SKM-1 (cell line): ENCODE measurements around the gene DLG2.

ENCODE experiments used
- DNase-seq: peaks from one replicate; lab custom pipeline; 2025; ENCODE audit not compliant: unreplicated experiment; lab: John Stamatoyannopoulos, UW

Gene DLG2

DNA sequence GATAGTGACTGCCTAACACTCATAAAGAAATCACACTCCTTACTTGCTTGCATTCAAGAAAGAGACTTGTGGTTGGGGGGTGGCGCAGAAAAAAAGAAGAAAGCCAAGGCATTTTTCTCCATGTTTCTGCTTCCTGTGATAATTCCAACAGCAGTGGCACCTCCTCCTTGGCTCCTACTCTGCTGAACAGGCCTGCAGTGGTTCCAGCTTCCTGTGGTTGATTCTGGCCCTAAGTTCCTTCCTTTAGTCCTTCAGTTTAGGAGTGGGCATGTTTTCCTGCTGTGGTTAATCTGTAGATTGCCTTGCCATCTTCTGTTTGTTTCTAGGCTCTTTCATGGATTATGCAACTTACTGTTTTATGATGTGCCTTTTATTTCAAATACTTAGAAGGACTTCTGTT, 940.4 kb downstream of the DLG2 start:
- no peak for DNase-seq

DNA sequence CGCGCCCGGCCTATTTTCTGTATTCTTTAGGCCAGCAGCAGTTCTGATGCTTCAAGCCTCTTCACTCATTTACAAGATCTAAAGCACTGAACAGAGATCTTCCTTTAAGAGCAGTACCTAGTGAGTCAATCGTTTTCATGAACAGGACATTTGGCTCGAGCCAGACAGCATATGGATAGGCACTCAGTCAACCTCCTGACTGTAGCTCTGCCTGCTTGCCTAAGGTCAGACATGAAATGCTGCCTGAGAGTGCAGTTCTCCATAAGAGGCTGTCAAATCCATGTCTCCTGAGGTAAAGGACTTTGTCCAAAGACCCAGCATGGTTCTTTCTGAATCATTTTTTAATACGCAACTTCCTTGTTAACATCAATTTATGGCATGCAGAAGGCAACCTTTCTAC, 941.2 kb downstream of the DLG2 start:
- DNase-seq = no peak

DNA sequence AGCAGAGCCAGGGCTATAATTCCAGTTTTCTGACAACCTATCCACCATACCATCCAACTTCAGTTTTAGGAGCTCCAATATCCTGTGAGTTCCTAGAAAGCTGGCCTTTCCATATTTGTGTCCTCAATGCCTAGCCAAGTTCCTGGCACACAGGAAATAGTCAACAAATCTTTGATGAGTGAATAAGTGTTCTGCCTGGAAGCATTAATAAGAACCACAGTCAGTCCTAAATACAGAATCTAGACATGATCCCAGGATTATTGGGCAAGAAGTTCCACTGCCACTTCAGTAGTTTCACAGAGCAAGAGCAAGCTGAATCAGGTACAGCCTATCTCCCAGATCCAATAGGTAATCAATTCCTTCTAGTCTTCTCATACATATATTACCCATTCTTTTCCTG, 942.0 kb downstream of the DLG2 start:
- DNase-seq = no peak

DNA sequence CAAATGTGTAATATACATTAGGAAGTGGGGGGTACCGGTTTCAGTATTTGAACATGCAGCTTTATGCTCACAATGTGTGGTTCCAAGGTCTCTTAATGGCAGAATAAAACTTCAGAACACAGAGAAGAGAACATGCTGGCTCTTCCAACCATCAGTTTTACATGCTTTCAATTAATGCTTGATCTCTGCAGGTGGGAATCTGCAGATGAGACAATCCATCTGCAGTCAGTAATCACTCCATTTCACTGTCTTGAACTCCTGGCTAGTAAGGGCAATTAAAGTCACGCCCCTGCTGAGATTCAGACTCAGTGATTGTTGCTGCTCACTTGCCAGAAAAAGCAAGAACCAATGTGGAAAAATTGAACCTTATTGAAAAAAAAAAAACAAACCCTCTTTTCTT, 945.7 kb downstream of the DLG2 start:
- DNase-seq = no peak

DNA sequence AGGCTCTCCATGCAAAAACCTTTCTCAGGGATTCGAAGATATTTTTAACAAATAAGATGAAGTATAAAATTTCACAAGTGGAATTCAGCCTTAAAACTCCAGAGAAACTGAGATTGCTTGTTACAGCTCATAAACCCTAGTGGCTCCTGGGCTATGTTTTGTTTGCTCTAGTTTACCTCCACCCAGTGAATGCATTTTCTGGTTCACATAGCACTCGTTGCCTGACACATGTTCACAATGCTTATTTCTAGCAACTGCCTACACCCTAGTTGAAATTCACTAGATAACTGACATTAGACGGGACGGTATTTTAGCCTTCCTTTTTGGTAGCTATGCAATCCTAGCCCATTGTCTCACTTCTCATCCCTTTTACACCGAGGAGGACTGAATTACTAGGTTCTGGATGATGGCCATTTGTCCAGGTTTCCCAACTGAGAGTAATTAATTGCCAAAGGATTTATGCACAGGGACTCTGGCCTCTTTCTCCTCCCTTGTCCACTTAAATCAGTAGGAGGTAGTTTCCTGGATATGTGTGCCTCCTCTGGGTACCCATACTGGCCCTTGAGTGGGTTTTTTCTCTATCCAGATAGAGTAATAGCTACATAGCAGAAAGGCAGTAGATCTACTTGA, 951.6 kb downstream of the DLG2 start:
- DNase-seq = no peak

DNA sequence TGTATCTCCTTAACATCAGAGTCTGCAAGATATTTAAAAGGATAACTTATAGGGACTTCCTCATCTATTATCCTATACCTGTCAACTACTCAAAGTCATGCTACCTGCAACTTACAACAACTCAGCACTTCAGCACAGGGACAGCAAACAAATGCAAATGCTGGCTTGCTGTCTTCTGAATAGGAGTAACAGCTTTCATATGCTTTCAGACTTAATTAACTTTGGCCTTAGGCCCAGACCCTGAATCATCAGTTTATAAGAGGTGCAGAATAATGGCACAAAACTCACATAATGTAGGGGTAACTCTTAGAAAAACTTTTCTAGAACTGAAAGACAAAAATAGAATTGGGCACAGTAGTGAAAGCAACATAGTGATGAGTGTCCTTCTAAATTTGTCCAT, 953.4 kb downstream of the DLG2 start:
- no peak for DNase-seq

DNA sequence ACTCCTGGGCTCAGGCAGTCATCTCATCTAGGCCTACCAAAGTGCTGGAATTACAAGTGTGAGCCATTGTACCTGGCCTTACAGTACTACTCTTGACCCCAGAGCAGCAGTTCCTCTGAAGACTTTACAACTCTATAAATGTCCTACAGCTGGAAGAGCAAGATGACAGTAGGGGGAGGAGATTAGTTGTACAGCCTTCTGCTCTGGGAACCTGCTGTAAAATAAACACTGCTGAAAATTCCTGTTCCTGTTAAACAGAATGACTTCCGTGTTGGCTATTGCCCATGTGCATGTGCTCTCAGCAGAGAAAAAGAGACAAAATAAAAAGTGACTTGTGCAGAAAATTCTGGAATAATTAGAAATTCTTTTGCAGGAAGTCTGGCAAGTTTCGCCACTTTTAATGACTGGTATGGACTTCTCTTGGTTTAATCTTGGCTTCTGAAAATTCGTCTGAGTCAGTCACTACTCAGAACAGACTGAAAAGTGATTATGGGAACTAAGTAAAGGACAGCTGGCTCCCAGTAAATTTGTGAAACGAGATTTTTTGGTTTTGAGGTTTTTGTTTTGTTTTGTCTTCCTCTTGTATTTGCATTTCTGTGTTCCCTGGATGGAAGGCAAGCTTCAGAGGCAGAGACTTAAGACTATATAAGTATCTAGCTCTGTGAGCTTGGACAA, 955.7 kb downstream of the DLG2 start:
- no peak for DNase-seq

DNA sequence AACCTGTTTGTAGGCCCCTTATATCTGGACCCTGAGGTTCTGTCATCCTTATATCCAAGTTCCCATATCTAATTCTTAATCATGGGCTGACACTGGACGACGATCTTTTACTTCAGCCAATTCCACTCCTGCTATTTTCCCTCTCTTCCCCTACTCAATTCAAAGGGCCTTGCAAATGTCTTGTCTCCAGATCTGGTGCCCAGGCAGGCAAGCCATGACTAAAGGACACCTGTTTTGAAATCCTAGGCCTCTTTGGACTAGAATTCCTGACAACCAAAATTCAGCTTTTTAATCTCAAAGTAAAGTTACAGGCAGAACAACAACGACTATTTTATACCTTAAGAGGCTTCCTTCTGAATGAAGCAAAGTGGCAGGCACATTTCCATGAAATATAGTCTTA, 963.4 kb downstream of the DLG2 start:
- no peak for DNase-seq

DNA sequence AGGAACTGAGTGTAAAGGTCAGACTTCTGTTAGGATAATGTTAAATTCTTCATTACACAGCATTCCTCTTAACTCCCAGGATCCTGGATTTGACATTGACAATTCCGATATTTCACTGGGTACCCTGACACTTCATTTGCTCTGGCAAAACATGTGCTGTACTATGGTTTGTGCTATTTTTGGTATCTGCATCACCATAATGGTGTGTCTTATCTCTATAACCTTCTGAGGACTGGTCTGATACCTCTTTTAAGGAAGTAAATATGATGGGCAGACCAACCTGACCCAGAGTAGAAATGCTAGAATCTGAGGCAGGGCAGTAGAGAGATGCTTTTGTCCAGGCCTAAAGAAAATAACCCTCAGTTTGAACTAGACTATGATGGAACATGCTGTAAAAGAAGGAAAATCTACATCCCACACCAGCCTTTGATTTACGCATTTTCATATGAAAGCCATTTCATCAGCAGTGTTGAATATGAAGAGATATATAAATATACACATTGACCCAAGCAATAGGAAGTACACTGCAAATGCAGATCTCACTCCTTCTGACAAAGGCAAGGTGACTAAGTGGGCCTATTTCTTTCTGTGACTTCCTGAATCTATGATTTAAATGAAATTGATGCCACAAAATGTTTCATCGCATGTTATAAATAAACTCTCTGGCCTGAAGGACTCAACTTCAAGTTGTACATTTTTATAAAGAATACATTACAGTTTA, 966.7 kb downstream of the DLG2 start:
- DNase-seq = no peak

DNA sequence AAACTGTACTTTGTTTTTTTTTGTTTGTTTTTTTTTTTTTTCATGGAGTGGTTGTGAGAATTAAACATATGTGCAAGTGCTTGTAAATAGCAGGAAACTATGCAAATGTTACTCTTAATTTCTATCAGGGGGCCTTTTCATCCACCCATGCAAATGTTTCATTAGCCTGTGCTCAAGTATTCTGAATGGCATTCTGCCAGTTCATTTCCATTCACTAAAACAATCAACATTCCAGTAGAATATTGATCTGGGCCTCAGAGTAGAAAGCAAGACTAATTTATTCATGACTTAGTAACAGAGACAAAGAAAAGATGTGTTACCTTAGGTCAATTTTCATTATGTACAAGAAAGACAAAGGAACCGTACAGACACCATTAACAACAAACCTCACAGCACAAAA, 971.4 kb downstream of the DLG2 start:
- DNase-seq = no peak

DNA sequence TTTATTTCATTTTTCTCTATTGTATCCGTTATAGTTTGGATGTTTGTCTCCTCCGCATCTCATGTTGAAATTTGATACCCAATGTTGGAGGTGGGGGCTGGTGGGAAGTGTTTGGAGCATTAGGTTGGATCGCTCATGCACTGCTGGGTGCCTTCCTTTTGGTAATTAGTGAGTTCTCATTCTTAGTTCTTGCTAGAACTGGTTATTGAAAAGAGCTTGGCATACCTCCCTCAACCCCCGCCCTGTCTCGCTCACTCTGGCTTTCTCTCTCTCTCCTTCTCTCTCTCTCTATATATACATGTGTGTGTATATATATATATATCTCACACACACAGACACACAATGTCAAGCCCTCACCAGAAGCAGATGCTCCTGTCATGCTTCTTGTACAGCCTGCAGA, 978.7 kb downstream of the DLG2 start:
- no peak for DNase-seq

DNA sequence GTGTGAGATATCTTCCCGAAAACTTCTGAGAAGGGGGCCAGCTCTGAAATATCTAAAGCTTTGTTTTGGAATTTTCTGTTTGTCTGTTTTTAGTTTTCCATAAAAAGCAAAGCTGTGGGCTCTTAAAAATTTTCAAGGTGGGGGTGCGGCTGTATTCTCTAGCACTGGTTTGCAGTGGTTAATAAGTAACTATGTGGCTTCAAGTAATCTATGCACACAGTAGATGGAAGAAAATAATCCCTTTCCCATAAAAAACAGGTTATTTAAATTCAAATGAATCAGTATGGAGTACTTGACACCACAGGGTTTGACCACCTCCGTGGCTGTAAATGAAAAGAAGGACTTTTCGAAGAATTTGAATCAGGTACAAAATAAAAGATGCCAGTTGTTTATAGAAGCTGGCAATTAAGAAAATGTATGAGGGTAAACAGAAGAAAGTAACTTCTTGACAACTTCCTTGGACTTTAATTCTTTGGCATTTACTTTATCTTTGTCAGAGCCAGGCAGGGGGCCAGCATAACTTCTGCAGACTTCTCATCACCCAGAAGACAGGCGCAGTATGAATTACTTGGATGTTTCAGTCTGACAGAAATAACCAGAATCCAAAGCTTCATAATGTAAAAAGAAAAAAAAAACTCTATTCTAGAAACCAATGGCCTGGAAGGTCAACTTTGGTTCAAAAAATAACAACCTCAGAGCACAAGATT, 981.0 kb downstream of the DLG2 start:
- no peak for DNase-seq

DNA sequence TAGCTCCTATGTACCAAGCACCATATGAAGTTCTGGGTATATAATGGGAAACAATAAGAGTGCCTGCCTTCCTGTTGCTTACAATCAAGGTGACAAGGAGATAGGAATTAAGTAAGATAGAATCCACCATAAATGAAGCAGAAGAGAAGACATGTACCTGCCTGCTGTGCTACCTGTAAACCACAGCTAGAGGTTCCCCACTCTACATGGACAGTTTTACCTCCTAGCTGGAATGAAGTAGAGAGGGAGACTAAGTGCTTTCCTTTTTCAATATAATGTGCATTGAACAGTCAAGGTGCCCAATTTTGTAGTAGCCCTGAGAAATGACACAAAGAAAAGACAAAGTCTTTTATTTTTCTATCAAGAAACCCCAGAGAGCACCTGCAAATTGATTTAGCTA, 984.6 kb downstream of the DLG2 start:
- no peak for DNase-seq

DNA sequence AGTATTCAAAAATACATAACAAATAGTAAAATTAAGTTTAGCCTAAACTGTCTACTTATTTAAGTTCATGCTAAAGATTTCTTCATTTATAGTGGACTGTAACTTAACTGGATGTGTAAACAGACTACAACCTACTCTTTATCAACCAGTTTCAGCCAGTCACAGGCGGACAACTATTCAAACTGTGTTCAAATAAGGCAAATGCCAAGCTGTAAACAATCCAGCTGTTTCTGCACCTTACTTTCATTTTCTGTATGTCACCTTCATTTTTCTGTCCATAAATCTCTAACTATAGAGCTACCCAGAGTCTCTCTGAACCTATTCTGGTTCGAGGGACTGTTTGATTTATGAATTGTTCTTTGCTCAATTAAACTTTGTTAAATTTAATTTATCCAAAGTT, 992.8 kb downstream of the DLG2 start:
- no peak for DNase-seq

DNA sequence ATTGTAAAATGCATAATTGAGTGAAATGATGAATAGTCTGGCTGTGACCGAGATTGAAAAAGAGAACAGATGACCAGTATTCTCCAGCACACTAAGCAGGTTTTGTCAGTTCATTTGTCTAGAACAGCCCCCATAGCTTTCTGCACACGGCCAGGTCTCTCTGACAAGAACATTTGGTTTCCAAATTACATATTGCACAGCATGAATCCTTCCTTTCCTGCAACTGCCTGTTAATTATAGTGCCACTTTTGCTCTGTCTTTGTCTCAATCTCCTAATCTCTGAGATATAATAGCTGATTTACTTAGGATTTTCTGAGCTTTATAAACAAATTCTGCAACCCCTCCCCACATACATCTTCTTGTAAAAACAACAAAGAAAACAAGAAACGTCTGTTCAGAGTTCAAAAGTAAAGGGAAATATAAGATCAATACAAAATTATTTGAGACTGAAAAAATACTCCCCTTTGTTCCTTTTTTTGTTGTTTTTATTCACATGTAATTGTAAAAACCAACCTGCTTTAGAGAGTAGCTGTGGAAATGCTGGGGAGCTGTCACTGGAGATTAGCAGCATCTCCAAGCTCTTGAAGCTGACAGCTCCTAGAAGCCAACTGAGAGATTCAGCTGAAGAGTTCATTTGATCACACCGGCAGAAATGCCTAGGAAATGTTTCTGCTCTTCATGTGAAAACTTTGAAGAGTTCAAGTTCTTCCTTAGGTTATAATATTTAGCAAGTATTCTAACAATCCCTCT, 998.1 kb downstream of the DLG2 start:
- no peak for DNase-seq

DNA sequence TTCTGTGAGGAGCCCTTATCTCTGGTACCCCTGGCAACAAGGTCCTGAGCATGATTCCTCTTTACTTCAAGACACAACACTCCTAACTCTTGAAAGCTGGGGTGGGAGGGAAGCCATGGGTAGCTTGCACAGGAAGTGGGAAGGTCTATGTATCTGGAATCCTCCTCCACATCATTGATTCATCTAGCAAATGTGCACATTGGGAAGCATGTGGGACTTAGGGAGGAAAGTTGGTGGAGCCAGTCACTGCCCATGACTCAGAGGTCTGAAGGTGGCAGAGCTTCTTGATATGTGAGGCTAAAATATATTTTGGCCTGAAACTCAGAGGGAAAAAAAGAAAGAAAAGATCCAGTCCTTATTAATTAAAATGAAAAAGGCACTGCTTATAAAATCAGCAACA, 1000.9 kb downstream of the DLG2 start:
- DNase-seq = no peak

DNA sequence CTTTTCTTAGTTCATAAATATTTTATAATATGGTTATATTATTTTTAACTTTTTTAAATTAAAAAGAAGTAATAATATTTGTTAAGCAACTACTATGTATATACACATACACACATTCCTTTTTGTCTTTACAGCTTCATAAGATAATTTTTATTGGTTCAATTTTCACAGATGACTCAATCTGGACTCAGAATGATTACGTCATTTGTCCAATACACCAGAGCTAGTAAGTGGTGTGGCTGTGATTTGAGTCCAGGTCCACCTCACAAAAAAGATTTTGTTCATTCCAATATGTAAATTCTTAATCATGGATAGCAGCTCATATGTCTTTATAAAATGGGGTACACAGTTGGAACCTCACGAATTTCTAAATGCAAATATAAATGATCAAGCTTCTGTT, 1014.5 kb downstream of the DLG2 start:
- DNase-seq = no peak

DNA sequence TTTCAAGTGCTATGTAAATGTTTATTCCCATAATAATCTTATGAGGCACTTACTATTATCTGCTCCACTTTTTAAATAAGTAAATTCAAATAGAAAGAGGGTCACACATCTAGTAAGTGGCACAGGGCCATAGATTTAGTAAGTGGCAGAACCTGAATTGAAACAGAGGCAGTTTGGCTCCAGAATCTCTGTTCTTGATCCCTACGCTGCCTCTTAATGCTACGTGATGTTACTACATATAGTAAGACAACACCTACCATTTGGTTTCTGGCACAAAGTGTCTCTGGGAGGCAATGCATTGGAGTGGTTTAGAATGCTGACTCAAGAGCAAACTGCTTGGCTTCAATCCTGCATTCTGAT, 1018.3 kb downstream of the DLG2 start:
- no peak for DNase-seq

DNA sequence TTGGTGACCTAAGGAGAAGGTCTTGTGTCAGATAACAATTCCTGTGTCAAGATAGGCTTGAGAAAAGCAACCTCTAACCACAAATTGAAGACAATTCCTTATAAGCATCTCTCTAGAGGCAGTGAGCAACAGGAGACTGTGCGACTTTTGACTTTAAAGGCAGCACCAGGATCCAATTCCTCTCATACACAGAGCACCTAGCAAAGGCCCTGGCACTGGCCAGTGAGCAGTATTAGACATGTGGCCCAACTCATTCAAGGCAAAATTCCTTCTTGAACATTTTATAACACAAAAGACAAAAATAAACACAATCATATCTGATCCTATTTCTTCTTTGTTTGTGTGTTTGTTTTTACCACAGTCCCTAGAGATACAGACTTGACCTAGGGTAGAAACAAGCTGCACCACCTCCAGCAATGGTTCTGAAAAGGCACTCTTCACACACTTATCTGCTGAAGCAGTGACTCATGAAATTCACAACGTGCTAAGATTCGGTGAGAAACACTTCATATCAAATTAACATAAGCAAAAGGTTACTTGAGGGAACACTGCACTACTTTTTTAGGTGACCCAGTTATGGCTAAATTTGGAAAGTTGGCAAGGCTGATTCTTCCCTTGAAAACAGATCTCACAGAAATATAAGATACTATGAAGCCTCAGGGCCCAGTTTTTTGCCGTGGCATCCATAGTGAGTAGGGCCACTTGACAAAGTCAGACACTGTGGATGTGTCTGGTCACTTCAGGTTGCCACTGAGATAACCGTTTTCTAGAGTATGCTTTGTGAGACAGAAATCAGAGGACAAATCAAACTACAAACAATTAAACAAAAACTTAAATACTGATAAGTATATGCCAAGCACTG, 1018.9 kb downstream of the DLG2 start:
- DNase-seq = no peak

DNA sequence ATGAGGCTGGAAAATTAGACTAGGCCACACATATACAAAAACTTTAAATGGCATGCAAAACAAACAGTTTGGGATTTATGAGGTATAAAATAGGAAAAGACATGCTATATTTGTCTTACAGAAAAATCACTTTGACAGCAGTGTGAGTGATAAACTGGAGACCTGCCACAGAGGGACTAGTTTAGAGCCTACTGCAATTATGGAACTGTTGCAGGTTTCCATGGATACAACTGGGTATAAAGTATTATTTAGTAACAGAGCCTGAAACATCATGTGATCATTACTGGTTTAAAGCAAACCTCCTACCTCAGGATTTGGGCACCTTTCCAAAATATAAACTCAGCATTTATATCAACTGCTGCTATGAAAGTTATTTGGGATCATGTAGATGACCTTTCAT, 1032.5 kb downstream of the DLG2 start:
- no peak for DNase-seq
